GM19372 (cell line): Measurements from ENCODE around the gene DNAJC11.
"Not testable (repeated sequence)": the region's sequence is repeated elsewhere in the genome, so short reads cannot be mapped to it uniquely, and the experiment has no call there.

Source experiments
- ATAC-seq: cut with Tn5 transposase; IDR thresholded peaks from one replicate; pipeline ENCODE4 v1.9.1; 2021; ENCODE audit warnings: mild to moderate bottlenecking, low read depth, moderate library complexity; ENCODE audit not compliant: unreplicated experiment

The DNAJC11 gene, protein sequence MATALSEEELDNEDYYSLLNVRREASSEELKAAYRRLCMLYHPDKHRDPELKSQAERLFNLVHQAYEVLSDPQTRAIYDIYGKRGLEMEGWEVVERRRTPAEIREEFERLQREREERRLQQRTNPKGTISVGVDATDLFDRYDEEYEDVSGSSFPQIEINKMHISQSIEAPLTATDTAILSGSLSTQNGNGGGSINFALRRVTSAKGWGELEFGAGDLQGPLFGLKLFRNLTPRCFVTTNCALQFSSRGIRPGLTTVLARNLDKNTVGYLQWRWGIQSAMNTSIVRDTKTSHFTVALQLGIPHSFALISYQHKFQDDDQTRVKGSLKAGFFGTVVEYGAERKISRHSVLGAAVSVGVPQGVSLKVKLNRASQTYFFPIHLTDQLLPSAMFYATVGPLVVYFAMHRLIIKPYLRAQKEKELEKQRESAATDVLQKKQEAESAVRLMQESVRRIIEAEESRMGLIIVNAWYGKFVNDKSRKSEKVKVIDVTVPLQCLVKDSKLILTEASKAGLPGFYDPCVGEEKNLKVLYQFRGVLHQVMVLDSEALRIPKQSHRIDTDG

DNA sequence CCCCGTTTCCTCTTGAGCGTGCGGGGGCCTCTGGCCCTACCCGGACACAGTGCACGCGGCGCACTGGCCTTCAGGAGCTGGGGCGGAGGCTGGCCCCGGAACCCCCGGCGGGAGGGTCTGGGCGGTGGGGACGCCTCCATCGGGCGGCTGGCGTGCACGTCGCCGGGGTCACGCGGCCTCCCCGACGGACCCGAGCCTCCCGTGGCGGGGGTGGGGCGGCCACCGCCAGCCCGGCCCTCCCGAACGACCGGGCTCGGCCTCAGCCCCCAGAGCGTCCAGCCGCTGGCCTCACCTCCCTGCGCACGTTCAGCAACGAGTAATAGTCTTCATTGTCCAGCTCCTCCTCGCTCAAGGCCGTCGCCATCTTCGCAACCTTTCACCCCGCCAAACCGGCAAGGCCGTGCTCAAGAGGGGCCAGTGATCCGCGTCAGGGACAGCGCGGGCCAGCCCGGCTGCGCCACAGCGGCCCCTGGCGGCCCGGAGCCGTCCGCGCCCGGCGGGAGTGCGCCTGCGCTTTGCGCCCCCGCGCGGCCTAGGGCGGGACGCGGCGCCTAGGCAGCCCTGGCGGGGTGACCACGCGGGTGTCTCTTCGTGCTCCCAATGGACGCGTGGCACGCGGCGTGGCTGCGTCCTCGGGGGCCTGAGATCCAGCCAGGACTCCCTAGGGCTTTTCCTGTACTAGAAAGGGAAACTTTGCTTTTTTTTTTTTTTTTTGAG lies at the start of gene DNAJC11:
TSS of gene DNAJC11 (minus strand) at position 380 of the 717 bp plus-strand sequence. CDS start at position 364, 16 bp downstream.
- ATAC-seq = peak; percentile 89

- ATAC-seq = no peak
Measured at GRCh38 chr1:6750490-6750889, 48.9 kb upstream of the DNAJC11 start.

- no peak for ATAC-seq
Measured at GRCh38 chr1:6747674-6748073, 46.1 kb upstream of the DNAJC11 start.

DNA sequence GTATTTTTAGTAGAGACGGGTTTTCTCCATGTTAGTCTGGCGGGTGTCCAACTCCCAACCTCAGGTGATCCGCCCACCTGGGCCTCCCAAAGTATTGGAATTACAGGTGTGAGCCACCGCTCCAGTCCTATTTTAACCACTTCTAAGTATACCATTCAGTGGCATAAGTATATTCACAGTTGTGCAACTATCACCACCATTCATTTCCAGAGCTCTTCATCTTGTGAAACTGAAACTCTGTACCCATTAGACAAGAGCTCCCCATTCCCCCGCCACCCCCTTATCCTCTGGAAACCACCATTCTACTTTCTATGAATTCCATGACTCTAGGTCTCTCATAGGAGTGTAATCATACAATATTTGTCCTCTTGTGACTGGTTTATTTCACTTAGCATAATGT lies 43.5 kb upstream of the DNAJC11 start:
- ATAC-seq = no peak

DNA sequence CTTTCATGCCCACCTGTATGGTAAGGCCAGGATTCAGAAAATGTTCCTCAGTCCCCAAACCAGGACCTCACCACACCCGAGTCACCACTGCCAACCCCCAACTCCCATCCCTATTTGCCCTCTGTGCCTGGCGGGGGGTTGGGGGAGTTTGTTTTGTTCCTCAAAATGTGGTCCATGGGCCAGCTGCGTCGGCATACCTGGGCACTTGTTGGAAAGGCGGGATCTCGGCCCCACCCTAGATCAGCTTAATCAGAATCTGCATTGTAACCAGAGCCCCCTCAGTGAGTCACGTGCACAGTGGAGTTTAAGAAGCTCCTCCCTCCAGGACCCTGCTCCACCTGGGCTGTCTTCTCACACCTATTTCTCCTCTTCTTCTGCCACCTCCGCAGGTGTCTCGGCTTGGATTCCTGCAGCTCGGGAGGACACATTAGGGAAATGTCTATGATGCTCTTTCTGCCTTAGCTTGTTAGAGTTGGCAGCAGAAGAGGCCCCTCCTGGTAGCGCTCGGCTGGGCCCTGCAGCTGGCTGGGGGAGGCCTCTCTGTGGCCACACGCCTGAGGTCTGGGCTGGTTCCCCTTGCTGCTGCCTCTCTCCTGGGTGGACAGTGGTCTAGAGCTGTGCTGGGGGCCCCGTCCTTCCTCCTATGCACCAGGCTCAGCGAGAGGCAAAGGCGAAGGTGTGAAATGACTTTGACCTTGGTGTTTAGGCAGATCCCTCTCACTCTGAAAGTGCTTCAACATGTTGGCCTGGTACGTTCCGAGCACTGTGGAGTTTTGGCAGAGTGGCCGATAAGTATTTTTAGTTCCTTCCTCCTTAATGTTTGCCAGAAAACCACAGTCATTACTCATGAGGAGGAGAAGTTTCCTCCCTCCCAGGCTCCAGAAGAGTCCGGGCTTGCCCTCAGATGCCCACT lies 41.8 kb upstream of the DNAJC11 start:
- no peak for ATAC-seq

- not testable (repeated sequence) for ATAC-seq
Measured at GRCh38 chr1:6742676-6743188, 41.1 kb upstream of the DNAJC11 start.

GRCh38 chr1:6738987-6739676 lies 37.5 kb upstream of the DNAJC11 start:
- no peak for ATAC-seq

DNA sequence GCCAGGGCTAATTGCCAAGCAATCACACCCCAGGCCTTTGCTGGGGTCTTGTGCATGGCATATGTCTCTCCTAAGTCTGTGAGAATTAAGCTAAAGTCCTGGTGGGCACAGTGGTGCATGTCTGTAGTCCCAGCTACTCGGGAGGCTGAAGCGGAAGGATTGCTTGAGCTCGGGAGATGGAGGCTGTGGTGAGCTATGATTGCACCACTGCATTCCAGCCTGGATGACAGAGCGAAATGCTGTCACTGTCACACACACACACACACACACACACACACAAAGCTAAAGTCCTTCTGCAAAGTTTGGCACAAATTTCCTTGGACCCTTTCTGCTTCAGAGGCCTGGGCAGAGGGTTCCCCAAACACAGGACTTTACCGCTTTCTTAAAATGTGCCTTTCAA lies 31.3 kb upstream of the DNAJC11 start:
- ATAC-seq = no peak

GRCh38 chr1:6731905-6732304 lies 30.3 kb upstream of the DNAJC11 start:
- ATAC-seq = no peak

- no peak for ATAC-seq
Measured at GRCh38 chr1:6730880-6731279, 29.3 kb upstream of the DNAJC11 start.

- no peak for ATAC-seq
Measured at GRCh38 chr1:6730473-6730872, 28.9 kb upstream of the DNAJC11 start.

- no peak for ATAC-seq
Measured at GRCh38 chr1:6727535-6727934, 25.9 kb upstream of the DNAJC11 start.

DNA sequence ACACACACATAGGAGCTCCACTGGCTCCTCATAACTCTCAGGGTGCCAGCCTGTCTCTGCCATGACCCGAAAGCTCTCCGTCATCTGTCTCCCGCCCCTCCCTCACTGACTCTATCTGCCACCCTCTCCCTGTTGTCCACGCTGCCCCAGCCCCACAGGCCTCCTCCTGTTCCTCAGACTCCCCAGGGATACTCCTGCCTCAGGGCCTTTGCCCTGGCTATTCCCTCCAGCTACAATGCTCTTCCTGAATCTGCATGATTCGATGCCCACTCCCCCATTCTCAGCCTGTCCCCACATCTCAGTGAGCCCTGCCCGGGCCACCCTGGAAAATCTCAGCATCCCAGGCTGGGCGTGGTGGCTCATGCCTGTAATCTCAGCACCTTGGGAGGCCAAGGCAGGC lies 24.6 kb upstream of the DNAJC11 start:
- no peak for ATAC-seq

DNA sequence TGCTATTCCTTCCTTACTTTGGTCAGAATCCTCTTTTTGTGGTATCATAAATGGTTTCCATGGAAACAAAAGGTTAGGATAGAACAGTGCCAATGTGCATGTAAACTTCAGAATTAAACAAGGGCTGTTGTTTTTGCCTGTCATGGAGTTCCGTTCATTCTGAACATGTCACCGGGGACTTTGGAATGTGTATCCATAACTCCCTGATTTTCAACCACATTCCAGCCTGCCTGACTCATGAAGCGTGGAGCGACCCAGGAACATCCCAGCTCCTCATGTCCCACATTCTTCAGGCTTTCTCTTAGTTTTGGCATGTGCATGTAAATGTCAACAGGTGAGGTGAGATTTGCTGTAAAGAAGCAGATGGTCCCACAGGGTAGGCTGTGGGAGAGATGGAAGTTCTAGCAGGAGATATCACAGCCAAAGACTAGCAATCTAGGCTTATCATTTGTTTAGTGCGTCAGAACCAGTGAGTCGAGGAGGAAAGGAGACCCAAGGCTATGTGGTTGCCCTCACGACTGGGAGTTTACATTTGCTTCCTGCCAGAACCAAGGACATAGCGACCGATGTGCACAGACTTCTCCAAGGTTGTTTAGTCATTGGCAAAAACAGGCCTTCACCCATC lies 23.0 kb upstream of the DNAJC11 start:
- ATAC-seq = no peak

DNA sequence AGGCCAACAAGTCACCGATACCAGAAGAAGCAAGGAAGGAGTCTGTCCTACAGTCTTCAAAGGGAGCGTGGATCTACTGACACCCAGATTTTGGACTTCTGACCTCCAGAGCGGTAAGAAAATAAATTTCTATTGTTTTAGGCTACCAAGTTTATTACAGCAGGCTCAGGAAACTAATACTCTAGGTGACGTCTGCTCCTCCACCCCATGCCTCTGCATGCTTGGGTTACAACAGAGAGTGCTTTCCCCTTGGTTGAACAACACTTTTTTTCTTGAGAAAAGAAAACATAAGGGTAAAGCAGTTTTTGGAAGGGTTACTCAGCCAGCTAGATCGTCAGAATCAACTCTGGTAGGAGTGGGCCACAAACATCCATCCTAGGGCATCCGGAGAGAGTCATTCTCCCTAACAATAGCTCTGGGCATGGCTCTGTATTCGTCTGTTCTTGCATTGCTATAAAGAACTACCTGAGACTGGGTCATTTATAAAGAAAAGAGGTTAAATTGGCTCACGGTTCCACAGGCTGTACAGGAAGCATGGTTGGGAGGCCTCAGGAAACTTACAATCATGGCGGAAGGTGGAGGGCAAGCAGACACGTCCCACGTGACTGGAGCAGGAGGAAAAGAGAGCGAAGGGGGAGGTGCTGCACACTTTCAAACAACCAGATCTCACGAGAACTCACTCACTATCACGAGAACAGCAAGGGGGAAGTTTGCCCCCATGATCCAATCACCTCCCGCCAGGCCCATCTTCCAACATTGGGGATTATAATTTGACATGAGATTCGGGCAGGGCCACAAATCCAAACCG lies 22.2 kb upstream of the DNAJC11 start:
- no peak for ATAC-seq

GRCh38 chr1:6711174-6711573 lies 9.6 kb upstream of the DNAJC11 start:
- no peak for ATAC-seq

- no peak for ATAC-seq
Measured at GRCh38 chr1:6704746-6705145, 3.1 kb upstream of the DNAJC11 start.

DNA sequence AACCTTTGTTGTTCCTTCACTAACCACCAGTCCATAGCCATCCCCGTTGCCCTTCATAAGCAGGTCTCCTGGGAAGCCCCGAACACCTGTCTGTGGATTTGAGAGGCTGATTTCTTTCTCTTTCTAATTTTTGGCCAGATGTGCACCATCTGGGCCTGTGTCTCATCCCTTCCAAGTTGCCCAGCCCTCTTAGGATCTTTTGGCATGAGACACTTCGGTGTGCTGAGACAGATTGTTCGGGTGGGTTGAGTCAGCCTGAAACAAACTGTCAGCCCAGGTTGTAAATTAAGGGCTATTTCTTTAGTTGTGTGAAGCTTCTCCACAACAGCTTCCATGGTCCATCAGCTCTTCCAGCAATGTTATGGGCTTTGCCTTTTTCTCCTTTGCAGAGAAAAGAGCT lies 1.4 kb upstream of the DNAJC11 start:
- no peak for ATAC-seq
